OCI-LY3 (cell line): ENCODE data around the gene CCDC83.

Experiments used
- EZH2phosphoT487 ChIP-seq: fragments of 200-600 bp; shearing (Covaris generic); IDR thresholded peaks from 2 replicates; pipeline ENCODE4 v1.6.1; 2018; ENCODE audit warnings: antibody characterized with exemption, mixed run types, low read depth
- TF ChIP-seq, protein P1 (sequence below): fragments of 200-600, 300-600 bp; sonication (generic); IDR thresholded peaks from 2 replicates; pipeline ENCODE4 v1.5.1; 2014; ENCODE audit warnings: antibody characterized with exemption, low read length, low read depth

GRCh38 chr11:85939099-85940015 lies 84.2 kb downstream of the CCDC83 start:
- TF ChIP-seq, protein P1, sequence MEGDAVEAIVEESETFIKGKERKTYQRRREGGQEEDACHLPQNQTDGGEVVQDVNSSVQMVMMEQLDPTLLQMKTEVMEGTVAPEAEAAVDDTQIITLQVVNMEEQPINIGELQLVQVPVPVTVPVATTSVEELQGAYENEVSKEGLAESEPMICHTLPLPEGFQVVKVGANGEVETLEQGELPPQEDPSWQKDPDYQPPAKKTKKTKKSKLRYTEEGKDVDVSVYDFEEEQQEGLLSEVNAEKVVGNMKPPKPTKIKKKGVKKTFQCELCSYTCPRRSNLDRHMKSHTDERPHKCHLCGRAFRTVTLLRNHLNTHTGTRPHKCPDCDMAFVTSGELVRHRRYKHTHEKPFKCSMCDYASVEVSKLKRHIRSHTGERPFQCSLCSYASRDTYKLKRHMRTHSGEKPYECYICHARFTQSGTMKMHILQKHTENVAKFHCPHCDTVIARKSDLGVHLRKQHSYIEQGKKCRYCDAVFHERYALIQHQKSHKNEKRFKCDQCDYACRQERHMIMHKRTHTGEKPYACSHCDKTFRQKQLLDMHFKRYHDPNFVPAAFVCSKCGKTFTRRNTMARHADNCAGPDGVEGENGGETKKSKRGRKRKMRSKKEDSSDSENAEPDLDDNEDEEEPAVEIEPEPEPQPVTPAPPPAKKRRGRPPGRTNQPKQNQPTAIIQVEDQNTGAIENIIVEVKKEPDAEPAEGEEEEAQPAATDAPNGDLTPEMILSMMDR, result no peak
- no peak for TF ChIP-seq EZH2phosphoT487
